HG03066 (cell line): Measurements from ENCODE around the gene RPS29.
"Not testable (repeated sequence)": the region's sequence is repeated elsewhere in the genome, so short reads cannot be mapped to it uniquely, and the experiment has no call there.

Source experiments
- ATAC-seq: cut with Tn5 transposase; IDR thresholded peaks from one replicate; pipeline ENCODE4 v1.9.1; 2021; ENCODE audit warnings: low read depth; ENCODE audit not compliant: unreplicated experiment

RPS29 gene

DNA sequence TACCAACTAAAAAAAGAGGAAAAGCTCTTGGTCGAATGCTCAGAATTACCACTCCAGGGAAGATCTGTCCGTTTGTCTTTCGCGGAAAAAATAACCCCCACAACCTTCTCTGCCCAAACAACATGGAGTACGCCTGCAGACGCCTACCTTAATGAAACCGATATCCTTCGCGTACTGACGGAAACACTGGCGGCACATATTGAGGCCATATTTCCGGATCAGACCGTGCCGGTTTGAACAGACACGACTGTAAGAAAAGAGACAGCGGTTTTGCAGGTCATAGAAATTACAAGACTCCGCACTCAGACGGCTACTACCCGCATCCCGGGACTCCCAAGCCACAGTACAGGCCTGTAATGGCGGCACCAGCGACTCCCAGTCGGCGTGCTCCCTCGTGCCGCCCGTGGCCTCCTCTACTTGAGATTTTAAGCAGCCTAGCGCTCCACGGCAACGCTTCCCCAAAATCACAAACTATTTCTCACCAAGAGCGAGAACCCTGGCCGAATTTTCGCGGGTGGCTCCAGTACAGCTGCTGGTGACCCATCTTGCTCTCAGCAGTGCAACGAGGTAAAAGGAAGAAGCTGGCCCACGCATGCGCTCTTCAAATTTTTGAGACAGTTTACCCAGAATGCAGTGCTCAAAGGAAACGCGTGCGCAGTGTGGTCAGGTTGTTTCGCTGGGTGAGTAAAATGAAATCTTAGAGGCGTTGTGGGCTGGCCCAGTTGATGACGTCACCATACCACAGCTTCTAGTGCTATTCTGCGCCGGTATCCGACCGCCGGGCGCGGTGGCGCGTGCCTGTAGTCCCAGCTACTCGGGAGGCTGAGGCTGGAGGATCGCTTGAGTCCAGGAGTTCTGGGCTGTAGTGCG, at the start of gene RPS29:
Gene RPS29, minus strand, starts transcription at position 578 of the 870 bp plus-strand sequence. Its CDS starts 34 bp downstream, at position 544.
- ATAC-seq = peak; percentile 88

DNA sequence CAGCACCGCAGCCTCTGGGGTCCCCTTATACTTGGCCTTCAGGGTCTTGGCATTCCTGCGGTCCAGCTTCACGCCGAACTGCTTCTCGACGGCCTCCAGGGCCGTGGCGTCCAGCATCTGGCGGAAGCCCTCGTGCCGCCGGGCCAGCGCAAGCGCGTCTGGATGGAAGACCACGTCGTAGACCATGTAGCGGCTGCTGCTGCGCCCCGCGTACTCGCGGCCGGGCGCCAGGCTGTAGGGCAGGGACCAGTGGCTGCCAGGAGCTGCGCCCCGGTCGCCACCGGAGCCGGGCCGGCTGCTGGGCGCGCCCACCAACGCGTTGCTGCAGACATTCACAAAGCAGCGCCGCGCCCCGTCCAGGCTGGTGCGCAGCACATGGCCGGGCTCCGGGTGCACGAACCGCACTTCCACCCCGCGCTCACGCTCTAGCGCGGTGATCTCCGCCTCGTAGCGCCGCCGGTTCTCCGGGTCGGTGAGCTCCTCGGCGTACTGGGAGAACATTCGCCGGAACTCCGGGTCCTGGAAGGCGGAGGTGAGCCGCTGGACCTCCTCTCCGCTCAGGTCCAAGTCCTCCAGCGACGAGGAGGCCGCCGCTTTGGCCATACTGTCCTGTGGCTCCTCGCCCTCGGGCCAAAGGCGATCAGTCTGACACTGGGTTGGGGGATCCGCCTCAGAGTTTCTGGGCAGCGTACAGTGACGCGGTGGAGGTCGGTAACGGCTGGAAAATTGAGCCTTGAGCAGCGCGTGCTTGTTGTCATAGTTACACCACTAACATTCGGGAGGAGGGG, 48.6 kb upstream of the RPS29 start, which contains the start of gene DNAAF2:
Gene DNAAF2, minus strand, starts transcription at position 698 of the 788 bp plus-strand sequence. Its CDS starts 95 bp downstream, at position 603.
- peak; percentile 23 for ATAC-seq

DNA sequence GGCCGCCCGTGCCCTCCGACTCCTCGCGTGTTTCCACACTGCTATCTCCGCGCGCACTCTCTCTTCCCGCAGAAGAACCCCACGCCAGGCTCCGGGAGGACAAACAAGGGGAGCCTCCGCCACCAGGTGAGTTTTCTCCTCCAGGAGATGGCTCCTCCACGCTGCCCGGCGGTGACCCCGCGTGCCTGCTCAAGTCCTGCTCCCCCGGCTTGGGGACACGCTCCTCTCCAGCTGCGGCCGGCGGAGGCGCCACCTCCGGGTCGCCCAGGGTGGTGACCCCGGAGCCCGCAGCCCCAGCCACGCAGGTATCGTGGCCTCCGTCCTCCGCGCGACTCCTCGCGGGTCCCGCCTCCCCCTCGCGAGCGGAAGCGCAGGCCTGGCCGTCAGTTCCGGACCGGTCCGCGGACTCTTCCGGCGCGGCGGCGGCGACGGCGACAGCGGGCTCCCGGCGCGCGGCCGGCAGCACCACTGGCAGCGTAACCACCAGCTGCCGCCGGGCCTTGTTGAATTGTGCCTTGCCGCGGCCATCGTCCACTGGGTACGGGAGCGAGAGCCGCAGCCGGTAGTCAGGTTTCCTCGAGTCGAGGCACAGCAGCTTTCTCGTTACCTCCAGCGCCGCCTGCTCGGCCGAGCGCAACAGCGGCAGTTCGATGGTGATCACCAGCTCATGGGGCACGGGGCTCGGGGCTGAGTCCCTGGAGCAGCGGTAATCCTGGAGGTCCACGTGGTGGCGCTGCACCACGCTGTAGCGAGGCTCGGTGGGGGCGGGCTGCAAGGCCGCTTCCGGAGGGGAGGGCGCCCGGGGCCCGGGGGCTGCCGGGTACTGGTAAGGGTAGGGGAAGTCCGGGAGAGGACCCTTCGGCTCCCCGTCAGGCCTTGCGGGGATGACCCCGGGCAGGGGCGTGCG, 47.7 kb upstream of the RPS29 start:
- ATAC-seq = peak; percentile 76

DNA sequence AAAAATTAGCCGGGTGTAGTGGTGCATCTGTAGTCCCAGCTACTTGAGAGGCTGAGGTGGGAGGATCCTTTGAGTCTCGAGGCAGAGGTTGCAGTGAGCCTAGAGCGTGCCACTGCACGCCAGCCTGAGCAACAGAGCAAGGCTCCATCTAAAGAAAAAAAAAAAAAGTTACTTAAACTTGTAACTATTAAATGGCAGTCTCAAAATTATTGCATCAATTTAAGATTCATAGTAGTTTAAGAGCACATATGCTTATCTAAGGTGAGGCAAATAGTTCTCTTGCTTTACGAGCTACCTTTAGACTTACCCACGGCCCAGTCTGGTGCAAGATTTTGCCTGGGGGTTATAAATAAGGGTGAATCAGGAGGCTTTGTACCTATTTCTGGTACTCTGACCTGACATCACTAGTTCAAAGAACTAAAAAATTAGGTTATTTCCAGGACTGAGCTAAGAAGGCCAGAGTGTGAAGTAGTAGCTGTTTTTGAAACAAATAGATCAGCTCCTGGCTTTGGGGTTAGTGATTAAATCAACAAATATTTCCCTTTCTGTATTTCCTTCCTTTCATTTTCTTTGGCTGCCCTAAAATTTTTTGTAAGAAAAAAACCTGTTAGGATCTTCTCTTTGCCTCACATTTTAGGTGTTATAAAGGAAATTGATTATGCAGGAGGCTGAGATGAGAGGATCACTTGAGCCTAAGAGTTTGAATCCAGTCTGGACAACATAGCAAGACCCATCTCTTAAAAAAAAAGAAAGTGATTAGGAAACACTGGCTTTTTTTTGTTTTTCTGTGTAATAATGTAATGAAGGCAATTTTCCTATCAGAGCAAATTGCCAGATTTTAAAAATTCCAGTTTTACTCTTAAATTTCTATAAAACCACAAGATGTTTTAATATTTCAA, 38.0 kb upstream of the RPS29 start:
- ATAC-seq = no peak

DNA sequence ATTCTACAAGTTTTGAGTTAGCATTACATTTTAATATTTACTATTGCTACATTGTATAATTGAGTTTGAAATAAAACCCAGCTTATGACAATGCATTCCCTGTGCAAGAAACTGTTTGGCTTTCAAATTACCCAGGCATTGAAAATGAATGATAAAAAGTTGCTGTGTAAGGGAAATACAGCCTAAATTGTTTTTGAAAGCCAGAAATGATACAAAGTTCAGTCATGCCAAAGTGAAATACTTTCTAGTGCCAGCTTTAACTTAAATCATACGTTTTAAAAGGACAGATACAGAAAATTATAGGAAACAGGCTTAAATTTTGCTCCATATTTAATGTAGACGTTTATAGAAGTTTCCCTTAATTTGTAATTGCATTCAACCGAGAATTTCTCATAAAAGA, 37.2 kb upstream of the RPS29 start:
- ATAC-seq = no peak

DNA sequence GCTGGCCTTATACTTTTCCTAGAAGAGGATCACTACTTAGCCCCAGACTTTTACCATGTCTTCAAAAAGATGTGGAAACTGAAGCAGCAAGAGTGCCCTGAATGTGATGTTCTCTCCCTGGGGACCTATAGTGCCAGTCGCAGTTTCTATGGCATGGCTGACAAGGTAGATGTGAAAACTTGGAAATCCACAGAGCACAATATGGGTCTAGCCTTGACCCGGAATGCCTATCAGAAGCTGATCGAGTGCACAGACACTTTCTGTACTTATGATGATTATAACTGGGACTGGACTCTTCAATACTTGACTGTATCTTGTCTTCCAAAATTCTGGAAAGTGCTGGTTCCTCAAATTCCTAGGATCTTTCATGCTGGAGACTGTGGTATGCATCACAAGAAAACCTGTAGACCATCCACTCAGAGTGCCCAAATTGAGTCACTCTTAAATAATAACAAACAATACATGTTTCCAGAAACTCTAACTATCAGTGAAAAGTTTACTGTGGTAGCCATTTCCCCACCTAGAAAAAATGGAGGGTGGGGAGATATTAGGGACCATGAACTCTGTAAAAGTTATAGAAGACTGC, 35.9 kb upstream of the RPS29 start:
- no peak for ATAC-seq

DNA sequence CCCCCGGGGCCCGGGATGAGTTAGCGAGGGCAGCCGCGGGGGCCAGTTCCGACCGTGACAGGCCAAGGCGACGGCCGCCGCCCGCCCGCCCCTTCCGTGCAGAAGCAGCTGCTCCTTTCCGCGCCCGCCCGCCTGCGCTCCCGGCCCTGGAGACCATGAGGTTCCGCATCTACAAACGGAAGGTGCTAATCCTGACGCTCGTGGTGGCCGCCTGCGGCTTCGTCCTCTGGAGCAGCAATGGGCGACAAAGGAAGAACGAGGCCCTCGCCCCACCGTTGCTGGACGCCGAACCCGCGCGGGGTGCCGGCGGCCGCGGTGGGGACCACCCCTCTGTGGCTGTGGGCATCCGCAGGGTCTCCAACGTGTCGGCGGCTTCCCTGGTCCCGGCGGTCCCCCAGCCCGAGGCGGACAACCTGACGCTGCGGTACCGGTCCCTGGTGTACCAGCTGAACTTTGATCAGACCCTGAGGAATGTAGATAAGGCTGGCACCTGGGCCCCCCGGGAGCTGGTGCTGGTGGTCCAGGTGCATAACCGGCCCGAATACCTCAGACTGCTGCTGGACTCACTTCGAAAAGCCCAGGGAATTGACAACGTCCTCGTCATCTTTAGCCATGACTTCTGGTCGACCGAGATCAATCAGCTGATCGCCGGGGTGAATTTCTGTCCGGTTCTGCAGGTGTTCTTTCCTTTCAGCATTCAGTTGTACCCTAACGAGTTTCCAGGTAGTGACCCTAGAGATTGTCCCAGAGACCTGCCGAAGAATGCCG, 35.1 kb upstream of the RPS29 start:
- ATAC-seq = peak; percentile 33

DNA sequence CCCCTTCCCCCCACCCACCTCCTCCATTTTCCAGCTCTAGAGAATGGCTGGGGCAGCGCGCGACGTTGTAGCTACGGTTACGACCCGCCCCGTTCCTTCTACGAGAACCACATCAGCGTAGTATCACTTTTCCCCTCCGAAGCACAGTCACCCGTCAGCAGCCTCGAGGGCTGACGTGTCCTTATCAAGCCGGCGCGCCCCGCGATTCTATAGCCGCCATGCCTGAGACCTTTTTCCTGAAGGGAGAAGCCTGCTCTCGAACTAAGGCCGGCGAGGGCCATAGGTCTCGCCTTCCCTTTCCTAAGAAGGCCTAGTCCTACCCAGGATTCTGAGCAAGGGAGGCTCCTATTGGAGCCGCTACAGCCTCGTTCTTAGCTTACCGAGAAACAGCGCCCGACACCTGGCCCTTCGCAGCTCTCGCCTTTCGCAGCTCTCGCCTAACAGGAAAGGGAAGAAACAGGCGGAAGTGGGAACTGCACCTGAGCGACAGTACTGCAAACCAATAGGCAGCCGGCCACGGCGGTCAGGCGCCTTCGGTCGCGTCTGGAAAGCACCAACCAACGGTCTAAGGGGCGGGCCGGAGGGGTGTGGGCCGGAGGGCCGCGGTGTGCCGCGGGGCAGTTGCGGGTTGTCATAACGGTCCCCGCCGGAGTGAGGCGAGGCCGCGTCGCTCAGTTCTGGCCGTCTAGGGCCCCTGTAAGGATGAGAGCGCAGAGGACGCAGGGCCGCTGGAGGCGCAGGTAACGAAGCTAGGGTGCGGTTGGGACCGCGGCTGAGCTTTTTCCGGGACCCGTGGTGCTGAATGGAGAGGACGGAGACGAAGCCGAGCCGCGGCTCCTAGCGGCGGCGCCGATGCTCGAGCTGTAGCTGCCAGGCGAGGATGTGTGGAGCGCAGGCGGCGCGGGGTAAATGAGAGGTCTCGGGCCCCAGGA, 34.3 kb upstream of the RPS29 start, which contains the start of the genes MGAT2 and RPL36AL:
Gene MGAT2, plus strand, starts transcription at position 618 of the 932 bp plus-strand sequence. CDS start 470 bp downstream, outside the sequence.
Gene RPL36AL, minus strand, starts transcription at position 445 of the 932 bp plus-strand sequence. CDS start 1,522 bp downstream, outside the sequence.
- peak; percentile 95 for ATAC-seq

DNA sequence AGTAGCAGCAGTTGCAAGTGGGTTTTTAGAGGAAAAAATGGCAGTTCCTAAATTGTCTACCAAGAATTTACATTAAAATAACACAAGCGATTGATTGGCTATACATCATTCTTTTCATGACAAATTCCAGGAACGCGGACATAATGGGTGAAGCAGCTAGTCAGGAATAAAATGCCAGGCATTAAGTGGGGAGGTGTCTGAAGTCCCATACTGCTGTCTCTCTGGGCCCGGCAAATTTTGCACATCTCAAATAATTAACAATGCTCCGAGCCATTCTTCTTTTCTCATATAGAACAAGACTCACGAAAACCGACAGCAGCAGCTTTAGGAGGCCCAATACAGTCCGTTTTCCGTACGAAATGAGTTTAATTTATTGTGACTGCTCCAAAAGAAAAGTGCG, 33.5 kb upstream of the RPS29 start:
- no peak for ATAC-seq

DNA sequence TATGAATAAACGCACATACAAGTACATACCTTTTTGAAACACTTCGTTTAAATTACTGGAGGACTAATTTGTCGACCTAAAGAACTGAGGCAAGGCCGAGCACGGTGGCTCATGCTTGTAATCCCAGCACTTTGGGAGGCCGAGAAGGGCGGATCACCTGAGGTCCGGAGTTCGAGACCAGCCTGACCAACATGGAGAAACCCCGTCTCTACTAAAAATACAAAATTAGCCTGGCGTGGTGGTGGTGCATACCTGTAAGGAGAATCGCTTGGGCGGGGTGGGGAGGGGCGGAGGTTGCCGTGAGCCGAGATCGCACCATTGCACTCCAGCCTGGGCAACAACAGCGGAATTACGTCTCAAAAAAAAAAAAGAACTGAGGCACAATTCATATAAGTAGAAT, 33.1 kb upstream of the RPS29 start:
- not testable (repeated sequence) for ATAC-seq

DNA sequence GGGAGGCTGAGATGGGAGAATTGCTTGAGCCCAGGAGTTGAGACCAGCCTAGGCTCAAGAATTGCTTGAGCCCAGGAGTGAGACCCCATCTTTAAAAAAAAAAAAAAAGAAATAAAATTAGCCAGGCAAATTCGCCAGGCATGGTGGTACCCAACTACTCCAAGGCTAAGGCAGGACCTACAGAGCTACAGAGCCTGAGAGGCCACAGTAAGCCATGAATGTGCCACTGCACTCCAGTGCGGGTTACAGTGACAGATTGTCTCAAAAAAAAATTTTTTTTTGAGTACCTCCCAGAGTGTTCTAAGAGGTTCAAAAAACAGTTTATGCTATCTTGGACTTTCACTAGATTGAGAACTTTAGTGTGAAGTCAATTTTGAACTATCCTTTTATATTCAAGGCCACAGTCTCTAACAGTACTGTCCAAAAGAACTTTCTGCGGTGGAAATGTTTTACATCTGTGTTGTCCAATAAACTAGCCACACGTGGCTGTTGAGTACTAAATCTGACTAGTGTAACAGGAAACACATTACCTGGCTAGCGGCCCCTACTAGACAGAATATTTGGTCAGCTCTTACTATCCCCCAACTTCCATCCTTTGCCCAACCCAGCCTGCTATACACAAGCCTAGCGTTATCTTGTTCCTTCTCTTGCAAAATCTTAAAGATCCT, 31.8 kb upstream of the RPS29 start:
- no peak for ATAC-seq

DNA sequence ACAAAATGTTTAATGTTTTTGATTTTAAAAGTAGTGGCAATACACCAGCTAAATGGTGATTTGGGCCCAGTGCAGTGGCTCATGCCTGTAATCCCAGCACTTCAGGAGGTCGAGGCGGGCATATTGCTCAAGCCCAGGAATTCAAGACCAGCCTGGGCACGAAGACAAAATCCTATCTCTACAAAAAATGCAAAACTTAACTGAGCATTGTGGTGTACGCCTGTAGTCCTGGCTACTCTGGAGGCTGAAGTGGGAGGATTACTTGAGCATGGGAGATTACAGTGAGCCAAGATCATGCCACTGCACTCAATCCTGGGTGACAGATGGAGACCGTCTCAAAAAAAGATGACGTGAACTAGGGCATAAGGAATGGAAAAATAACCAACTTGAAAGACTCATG, 29.6 kb upstream of the RPS29 start:
- no peak for ATAC-seq

DNA sequence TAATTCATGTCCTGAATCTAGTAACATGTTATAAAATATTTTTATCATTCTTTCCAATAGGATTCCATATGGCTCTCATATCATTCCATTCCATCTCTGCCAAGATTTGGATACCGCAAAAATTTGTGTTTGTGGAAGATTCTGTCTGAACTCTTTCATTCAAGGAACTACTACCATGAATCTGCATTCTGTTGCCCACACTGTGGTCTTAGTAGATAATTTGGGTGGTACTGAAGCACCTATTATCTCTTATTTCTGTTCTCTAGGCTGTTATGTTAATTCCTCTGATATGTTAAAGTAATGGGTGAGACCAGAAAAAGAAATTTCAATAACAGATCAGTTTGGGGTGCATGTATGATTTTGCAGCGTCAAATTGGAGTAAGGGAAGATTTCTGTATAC, 28.0 kb upstream of the RPS29 start:
- ATAC-seq = no peak

DNA sequence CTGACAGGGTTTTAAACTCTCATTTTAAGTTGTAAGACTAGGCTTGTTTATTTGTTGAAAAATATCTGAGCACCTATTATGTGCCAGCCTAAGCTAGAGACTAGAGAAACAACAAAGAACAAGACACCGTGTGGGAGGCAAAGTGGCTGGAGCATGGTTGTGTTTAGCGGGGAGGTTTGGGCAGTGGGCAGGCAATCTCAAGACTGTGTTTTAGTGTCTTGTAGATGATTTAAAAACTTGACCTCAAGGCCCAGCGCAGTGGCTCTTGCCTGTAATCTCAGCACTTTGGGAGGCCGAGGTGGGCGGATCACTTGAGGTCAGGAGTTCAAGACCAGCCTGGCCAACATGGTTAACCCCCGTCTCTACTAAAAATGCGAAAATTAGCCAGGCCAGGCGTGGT, 26.5 kb upstream of the RPS29 start:
- no peak for ATAC-seq

DNA sequence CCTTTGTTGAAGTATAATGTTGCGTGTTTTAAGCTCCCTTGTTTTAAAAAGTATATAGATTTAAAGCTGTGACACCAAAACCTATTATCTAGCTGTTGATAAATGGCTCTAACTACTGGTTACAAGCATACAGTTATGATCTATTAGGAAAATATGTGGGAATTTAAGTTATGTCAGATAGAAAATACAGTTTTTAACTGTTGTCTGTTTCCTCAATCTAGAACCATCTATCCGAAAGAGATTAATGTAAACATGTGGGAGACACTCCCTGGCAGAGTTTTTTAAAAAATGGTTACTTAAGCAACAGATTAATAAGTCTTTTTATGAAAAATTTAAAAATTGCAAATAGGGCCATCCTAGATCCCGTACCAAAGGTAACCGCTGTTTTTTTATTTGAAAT, 26.1 kb upstream of the RPS29 start:
- ATAC-seq = no peak

DNA sequence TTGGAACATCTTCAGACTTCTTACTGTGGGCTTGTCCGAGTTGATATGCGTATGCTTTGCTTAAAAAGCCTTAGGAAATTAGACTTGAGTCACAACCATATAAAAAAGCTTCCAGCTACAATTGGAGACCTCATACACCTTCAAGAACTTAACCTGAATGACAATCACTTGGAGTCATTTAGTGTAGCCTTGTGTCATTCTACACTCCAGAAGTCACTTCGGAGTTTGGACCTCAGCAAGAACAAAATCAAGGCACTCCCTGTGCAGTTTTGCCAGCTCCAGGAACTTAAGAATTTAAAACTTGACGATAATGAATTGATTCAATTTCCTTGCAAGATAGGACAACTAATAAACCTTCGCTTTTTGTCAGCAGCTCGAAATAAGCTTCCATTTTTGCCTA, 21.4 kb upstream of the RPS29 start:
- ATAC-seq = no peak
